HG02884 (cell line): Measurements from ENCODE around the gene SEMA4C.

Experiments used
- ATAC-seq: cut with Tn5 transposase; IDR thresholded peaks from one replicate; pipeline ENCODE4 v1.9.1; 2021; ENCODE audit warnings: mild to moderate bottlenecking, moderate library complexity; ENCODE audit not compliant: unreplicated experiment

The SEMA4C gene

DNA sequence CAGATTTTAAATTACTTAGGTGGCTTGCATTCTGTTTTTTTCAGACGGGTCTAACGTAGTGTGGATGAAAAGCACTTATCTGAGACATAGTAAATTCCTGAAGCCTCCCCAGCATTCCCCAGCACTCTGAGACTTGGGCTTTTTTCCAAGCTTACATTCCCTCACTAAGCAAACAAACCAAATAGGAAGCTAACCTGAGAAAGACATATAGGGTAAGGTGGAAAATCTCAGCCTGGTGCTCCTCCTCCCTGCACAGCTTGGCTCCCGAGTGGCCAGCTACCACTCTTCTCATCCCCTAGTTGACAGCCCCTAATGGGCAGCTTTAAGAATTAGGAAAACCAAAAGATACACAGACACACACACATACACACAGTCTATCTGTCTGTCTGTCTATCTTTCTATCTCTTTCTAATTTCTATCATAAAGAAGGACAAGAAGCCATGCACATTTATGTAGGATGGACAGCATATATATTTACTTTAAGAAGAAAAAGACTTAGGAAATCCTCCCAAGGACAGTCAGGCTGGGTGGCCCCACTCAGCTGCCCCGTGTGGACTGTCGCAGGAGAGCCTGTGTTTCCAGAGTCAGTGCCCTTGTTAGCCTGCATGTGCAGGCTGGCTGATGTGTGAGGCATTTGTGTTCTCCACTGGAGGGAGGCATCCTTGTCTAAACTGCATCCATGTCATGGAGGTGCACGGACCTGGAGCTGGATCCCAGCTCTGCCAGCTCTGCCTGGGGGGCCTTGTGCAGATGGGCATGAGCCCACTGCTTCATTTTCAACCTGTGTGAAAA is 45.6 kb downstream of the SEMA4C start:
- ATAC-seq, result no peak

- no peak for ATAC-seq
These were observed 46.7 kb downstream of the SEMA4C start for GRCh38 chr2:96823198-96823597.

DNA sequence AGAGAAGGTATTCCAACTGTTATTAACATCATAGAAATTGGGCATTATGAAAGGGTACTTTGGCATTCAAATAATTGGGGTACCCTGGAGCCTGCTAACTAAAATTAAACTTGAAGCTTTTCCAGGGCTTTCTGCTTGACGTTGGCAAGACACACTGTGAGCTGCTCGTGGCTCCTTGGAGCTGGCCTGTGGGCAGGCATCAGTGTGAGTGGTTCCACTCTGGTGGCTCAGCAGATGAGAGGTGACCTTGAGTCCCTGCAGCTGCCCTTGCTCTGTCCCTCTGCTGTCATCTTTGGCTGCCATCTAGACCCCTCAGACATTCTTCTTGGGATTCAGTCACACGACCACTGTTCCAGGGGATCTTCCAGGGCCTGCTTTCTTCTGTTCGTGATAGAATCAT is 47.1 kb downstream of the SEMA4C start:
- no peak for ATAC-seq

DNA sequence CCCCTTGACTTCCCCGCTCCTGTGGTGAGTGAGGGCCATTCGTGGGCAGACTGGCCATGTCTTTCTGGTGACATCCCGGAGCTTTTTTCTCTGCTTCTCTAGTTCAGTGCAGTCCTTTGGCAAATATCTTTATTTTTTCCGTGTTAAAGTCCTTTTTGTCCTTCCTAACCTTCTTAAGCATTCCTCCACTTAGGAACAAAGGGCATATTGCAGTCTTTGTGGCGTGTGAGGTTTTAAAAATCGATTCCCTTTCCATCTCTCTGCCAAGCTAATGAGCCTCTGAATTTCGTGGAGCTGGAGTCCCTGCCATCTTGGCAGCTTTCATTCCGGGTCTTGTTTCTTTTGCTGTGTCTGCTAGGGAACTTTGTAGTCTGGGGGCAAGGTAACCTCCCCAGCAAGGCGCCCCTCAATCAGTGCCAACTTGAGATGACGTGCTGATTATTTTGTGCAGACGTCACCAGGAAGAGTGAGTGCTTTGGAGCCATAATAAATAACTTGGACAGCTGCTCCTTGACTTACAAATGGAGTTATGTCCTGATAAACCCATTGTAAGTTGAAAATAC is 48.7 kb downstream of the SEMA4C start:
- no peak for ATAC-seq

GRCh38 chr2:96819876-96820511 is 49.9 kb downstream of the SEMA4C start:
- ATAC-seq, result no peak

- ATAC-seq, result no peak
These were observed 50.6 kb downstream of the SEMA4C start for GRCh38 chr2:96819128-96819875.

- no peak for ATAC-seq
These were observed 52.0 kb downstream of the SEMA4C start for GRCh38 chr2:96817882-96818281.

GRCh38 chr2:96816836-96817702 is 52.8 kb downstream of the SEMA4C start:
- no peak for ATAC-seq

DNA sequence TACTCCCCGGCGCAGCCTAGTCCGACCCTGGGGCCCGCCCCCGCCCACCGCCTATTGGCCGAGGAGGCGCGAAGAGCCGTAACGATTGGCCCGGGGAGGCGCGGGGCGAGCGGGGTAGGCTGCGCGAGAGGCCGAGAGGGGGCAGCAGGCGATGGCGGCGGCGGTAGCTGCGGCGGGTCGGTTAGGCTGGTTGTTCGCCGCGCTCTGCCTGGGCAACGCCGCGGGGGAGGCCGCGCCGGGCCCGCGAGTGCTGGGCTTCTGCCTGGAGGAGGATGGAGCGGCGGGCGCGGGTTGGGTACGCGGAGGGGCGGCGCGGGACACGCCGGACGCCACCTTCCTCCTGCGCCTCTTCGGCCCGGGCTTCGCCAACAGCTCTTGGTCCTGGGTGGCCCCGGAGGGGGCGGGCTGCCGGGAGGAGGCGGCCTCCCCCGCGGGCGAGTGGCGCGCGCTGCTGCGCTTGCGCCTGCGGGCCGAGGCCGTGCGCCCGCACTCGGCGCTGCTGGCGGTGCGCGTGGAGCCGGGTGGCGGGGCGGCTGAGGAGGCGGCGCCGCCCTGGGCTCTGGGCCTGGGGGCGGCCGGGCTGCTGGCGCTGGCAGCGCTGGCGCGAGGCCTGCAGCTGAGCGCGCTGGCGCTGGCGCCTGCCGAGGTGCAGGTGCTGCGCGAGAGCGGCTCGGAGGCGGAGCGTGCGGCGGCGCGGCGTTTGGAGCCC is 53.6 kb downstream of the SEMA4C start, which contains the start of gene CNNM3:
TSS of gene CNNM3 (plus strand) at position 142 of the 709 bp plus-strand sequence. CDS start at position 152, 10 bp downstream.
- ATAC-seq, result peak; percentile 83

GRCh38 chr2:96815326-96816126 is 54.4 kb downstream of the SEMA4C start:
- ATAC-seq, result peak; percentile 6

DNA sequence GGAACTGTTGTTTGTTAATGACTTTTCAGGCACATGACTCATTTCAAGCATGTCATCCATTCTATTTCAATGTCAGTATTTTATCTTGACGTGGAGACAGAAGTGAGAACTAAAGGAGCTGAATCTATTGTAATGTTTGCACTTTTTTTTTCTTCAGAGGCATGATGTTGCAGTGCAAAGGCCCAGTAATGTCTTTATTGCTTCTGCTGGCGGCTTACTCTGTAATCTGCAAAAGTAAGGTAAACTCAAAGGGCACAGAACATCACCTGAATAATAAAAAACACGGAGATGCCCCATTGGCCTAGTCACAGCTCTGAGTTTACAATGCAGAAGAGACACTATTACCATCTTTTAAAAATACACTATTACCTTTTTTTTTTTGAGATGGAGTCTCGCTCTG is 56.2 kb downstream of the SEMA4C start:
- ATAC-seq, result no peak

DNA sequence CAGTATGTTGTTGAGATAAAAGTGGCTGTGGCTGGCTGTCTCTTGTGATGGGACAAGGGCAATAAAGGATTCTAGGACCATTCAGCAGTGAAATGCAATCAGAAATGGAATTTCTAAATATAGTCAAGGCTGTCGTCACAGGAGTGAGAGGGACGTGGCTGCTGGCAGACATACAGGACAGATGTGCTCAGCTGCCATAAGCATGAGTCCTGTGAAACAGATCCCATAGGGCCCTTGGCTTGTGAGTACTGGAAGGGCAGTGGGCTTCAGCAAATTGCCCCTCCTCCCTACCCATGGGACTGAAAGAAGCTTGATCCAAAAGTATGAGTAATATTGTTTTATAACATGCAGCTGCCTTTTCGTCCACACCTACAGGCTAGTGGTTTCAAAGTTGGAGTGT is 58.0 kb downstream of the SEMA4C start:
- no peak for ATAC-seq

- no peak for ATAC-seq
These were observed 59.1 kb downstream of the SEMA4C start for GRCh38 chr2:96810783-96811192.

- ATAC-seq, result no peak
These were observed 59.7 kb downstream of the SEMA4C start for GRCh38 chr2:96809951-96810782.
